ENCODE data around the gene TTC7B.

- TF ChIP-seq, protein P1, sequence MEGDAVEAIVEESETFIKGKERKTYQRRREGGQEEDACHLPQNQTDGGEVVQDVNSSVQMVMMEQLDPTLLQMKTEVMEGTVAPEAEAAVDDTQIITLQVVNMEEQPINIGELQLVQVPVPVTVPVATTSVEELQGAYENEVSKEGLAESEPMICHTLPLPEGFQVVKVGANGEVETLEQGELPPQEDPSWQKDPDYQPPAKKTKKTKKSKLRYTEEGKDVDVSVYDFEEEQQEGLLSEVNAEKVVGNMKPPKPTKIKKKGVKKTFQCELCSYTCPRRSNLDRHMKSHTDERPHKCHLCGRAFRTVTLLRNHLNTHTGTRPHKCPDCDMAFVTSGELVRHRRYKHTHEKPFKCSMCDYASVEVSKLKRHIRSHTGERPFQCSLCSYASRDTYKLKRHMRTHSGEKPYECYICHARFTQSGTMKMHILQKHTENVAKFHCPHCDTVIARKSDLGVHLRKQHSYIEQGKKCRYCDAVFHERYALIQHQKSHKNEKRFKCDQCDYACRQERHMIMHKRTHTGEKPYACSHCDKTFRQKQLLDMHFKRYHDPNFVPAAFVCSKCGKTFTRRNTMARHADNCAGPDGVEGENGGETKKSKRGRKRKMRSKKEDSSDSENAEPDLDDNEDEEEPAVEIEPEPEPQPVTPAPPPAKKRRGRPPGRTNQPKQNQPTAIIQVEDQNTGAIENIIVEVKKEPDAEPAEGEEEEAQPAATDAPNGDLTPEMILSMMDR (IDR thresholded peaks at IDR 0.05; ENCODE audit: insufficient read depth, low read length), result no peak
- no peak for TF ChIP-seq POLR2AphosphoS5 (IDR thresholded peaks at IDR 0.05; ENCODE audit: low read depth)
Observed at GRCh38 chr14:90740081-90740480, 76.1 kb downstream of the TTC7B start.

Measured in HL-60 (cell line).